ENCODE measurements around the gene MPG. TPM values are rescaled to one million over a fixed set of nuclear protein-coding genes. Genes with fewer than 3 reads are reported as not detected.

The MPG gene
- total and polyA plus RNA-seq, 2 of the 8 experiments (the other 6 are each of a cell fraction or from before 2014, with no cell fraction given): 37.6 to 83.7 TPM

DNA sequence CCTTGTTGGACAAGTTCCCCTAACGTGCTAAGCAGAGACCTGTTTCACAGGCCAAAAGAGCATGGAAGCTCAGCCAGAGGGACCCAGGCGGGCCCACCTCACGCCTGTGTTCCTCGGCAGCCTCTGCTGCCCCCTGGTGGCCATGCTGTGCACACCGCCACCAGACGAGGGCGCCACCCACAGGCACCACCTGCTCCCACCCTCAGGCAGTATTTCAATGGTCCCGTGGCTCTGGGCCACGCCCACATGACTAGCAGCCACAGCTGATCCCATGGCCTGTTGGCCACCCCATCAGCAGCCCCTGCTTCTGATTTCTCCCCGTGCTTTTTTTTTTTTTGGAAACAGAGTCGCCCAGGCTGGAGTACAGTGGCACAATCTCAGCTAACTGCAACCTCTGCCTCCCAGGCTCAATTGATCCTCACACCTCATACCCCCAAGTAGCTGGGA lies 18.9 kb downstream of the MPG start (continued):
- TF ChIP-seq, protein P1, sequence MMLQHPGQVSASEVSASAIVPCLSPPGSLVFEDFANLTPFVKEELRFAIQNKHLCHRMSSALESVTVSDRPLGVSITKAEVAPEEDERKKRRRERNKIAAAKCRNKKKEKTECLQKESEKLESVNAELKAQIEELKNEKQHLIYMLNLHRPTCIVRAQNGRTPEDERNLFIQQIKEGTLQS (IDR thresholded peaks at IDR 0.05; ENCODE audit: insufficient read depth, low read depth, low read length): peak; percentile 79
- TF ChIP-seq EZH2 (IDR thresholded peaks at IDR 0.05; ENCODE audit: low read depth, low read length, severe bottlenecking) (no peak), KDM5A (IDR thresholded peaks at IDR 0.05; ENCODE audit: low read length) (no peak), KDM1A (IDR thresholded peaks at IDR 0.05; ENCODE audit: borderline replicate concordance, low read length) (peak; percentile 54; the same call in 1 of the 2 replicates), RXRA (IDR thresholded peaks at IDR 0.05; ENCODE audit: insufficient read depth, low read depth, low read length) (no peak), ASH2L (IDR thresholded peaks at IDR 0.05; ENCODE audit: low read length) (no peak), TAF7 (optimal IDR thresholded peaks at IDR 0.05; ENCODE audit: borderline replicate concordance, low read depth, low read length) (peak; percentile 43), CTBP2 (IDR thresholded peaks at IDR 0.05; ENCODE audit: borderline replicate concordance, insufficient read depth, insufficient read length, low read length) (peak; percentile 54), CBX5 (IDR thresholded peaks at IDR 0.05; ENCODE audit: low read depth, low read length) (no peak), EGR1 (IDR thresholded peaks at IDR 0.05; ENCODE audit: borderline replicate concordance, low read depth, low read length) (peak; percentile 97), NRF1 (IDR thresholded peaks at IDR 0.05; ENCODE audit: low read depth, low read length) (no peak), BRCA1 (IDR thresholded peaks at IDR 0.05; ENCODE audit: low read depth, low read length) (no peak), TCF12 (IDR thresholded peaks at IDR 0.05; ENCODE audit: low read depth, low read length) (peak; percentile 85; the same call in 1 of the 2 replicates), RBBP5 (IDR thresholded peaks at IDR 0.05; ENCODE audit: borderline replicate concordance, low read depth, low read length) (no peak), TEAD4 (IDR thresholded peaks at IDR 0.05; ENCODE audit: low read depth, low read length) (no peak), SIRT6 (IDR thresholded peaks at IDR 0.05; ENCODE audit: low read length) (no peak), MAFK (IDR thresholded peaks at IDR 0.05; ENCODE audit: low read depth, low read length) (no peak), RAD21 (IDR thresholded peaks at IDR 0.05 in 1 of 2, conservative IDR thresholded peaks at IDR 0.05 in 1 of 2; ENCODE audit: low read depth in 2 of 2, low read length in 2 of 2) (peak; percentile 90 to 92), SUZ12 (IDR thresholded peaks at IDR 0.05; ENCODE audit: low read length) (no peak), CHD1 (IDR thresholded peaks at IDR 0.05; ENCODE audit: low read depth, low read length) (no peak), ATF2 (IDR thresholded peaks at IDR 0.05; ENCODE audit: low read length) (no peak), NANOG (IDR thresholded peaks at IDR 0.05; ENCODE audit: insufficient read depth, low read depth, low read length, poor library complexity, severe bottlenecking) (no peak)
- TF ChIP-seq, protein P2, sequence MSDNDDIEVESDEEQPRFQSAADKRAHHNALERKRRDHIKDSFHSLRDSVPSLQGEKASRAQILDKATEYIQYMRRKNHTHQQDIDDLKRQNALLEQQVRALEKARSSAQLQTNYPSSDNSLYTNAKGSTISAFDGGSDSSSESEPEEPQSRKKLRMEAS (IDR thresholded peaks at IDR 0.05): peak; percentile 83

Data from H1 (cell line).